ENCODE results near the gene WEE1.
"Not testable (repeated sequence)": the region's sequence is repeated elsewhere in the genome, so short reads cannot be mapped to it uniquely, and the experiment has no call there.

The WEE1 gene

GRCh38 chr11:9596926-9597464 is 23.5 kb downstream of the WEE1 start:
- no peak for DNase-seq (ENCODE audit: low read depth in 2 of 2)

- DNase-seq (ENCODE audit: low read depth in 2 of 2): no peak
Measured at GRCh38 chr11:9600166-9600565, 26.7 kb downstream of the WEE1 start.

- DNase-seq (ENCODE audit: low read depth in 2 of 2): no peak
Measured at GRCh38 chr11:9600644-9601036, 27.2 kb downstream of the WEE1 start.

- peak in 1 of 2 donors; percentile 46 for DNase-seq (ENCODE audit: low read depth in 2 of 2)
Measured at GRCh38 chr11:9601037-9601875, 27.8 kb downstream of the WEE1 start.

- no peak for DNase-seq (ENCODE audit: low read depth in 2 of 2)
Measured at GRCh38 chr11:9601876-9602199, 28.4 kb downstream of the WEE1 start.

GRCh38 chr11:9603214-9603613 is 29.7 kb downstream of the WEE1 start:
- DNase-seq (ENCODE audit: low read depth in 2 of 2): not testable (repeated sequence)

GRCh38 chr11:9604134-9604533 is 30.7 kb downstream of the WEE1 start:
- DNase-seq (ENCODE audit: low read depth in 2 of 2): no peak

- DNase-seq (ENCODE audit: low read depth in 2 of 2): no peak
Measured at GRCh38 chr11:9605742-9606141, 32.3 kb downstream of the WEE1 start.

GRCh38 chr11:9606809-9607510 is 33.5 kb downstream of the WEE1 start:
- no peak for DNase-seq (ENCODE audit: low read depth in 2 of 2)

GRCh38 chr11:9607511-9607899 is 34.0 kb downstream of the WEE1 start:
- no peak for DNase-seq (ENCODE audit: low read depth in 2 of 2)

GRCh38 chr11:9609002-9609759 is 35.7 kb downstream of the WEE1 start:
- no peak for DNase-seq (ENCODE audit: low read depth in 2 of 2)

GRCh38 chr11:9609841-9610240 is 36.4 kb downstream of the WEE1 start:
- no peak for DNase-seq (ENCODE audit: low read depth in 2 of 2)

- DNase-seq (ENCODE audit: low read depth in 2 of 2): peak; percentile 76 to 86
Measured at GRCh38 chr11:9613118-9613829, 39.8 kb downstream of the WEE1 start.

GRCh38 chr11:9613830-9614762 is 40.6 kb downstream of the WEE1 start:
- peak; percentile 86 to 91 for DNase-seq (ENCODE audit: low read depth in 2 of 2)

- no peak for DNase-seq (ENCODE audit: low read depth in 2 of 2)
Measured at GRCh38 chr11:9615031-9615451, 41.6 kb downstream of the WEE1 start.

- no peak for DNase-seq (ENCODE audit: low read depth in 2 of 2)
Measured at GRCh38 chr11:9616042-9616675, 42.7 kb downstream of the WEE1 start.

- no peak for DNase-seq (ENCODE audit: low read depth in 2 of 2)
Measured at GRCh38 chr11:9616858-9617257, 43.4 kb downstream of the WEE1 start.

GRCh38 chr11:9617940-9618339 is 44.5 kb downstream of the WEE1 start:
- no peak for DNase-seq (ENCODE audit: low read depth in 2 of 2)

GRCh38 chr11:9619004-9619403 is 45.5 kb downstream of the WEE1 start:
- DNase-seq (ENCODE audit: low read depth in 2 of 2): no peak

- no peak for DNase-seq (ENCODE audit: low read depth in 2 of 2)
Measured at GRCh38 chr11:9619971-9620370, 46.5 kb downstream of the WEE1 start.

Data from activated CD4-positive, alpha-beta T cell treated with anti-CD3 and anti-CD28 coated beads for 24 hours (primary cell).